HCT116 (cell line): ENCODE measurements around the gene INKA2. TPM values are rescaled to one million over a fixed set of nuclear protein-coding genes. Genes with fewer than 3 reads are reported as not detected.

ENCODE experiments used
- ATAC-seq: fragments of 200-7000 bp; cut with Tn5 transposase; 2 replicates; pipeline ENCODE4 v1.9.1; 2020; ENCODE audit warnings: mild to moderate bottlenecking, moderate library complexity
- BruUV-seq: library from RNA; stranded (reverse); fragments of 400-500 nt; replicated peaks from 2 replicates; lab custom pipeline; 2021; lab: Mats Ljungman, UMichigan
- CTCF ChIA-PET: fragments of 300-600 bp; sonication (Branson Sonifier 250); formaldehyde crosslinking; loops from one replicate; lab custom pipeline; 2021; ENCODE audit warnings: antibody characterized with exemption; lab: Charles Lee
- POLR2A ChIA-PET: fragments of 300-600, 350-600 bp; sonication (Branson Sonifier 250); formaldehyde crosslinking; loops from one replicate; lab custom pipeline; 2021; ENCODE audit warnings: antibody characterized with exemption; lab: Charles Lee
- RAD21 ChIA-PET, 2 experiments: fragments of 300-600 bp; sonication (Branson Sonifier 250); formaldehyde crosslinking; loops; one replicate each; lab custom pipeline; 2023; ENCODE audit warnings: low total read pairs in 2 of 2; ENCODE audit not compliant: uncharacterized antibody in 2 of 2, unreplicated experiment in 2 of 2, low non-redundant PET in 1 of 2; lab: Charles Lee
- DNase-seq: peaks from one replicate; pipeline ENCODE4 v3.0.0-alpha.2; 2010; ENCODE audit warnings: low read depth, low spot score
- H2AFZ ChIP-seq: fragments of 200-600 bp; shearing (Covaris generic), sonication (generic); 2 replicates; pipeline ENCODE4 v1.6.1; 2017; ENCODE audit warnings: low read depth, mixed run types, mixed read lengths, antibody characterized with exemption, low read length; ENCODE audit not compliant: poor library complexity, severe bottlenecking
- H3K27ac ChIP-seq: 2 replicates; pipeline ENCODE4 v1.5.1; 2012; ENCODE audit warnings: low read depth, low read length
- H3K27me3 ChIP-seq: fragments of 200-600 bp; sonication (generic); 2 replicates; pipeline ENCODE4 v1.6.1; 2016; ENCODE audit warnings: mixed run types, low read length, mixed read lengths; ENCODE audit not compliant: insufficient read depth
- H3K36me3 ChIP-seq, 2 experiments: fragments of 200-500 bp in 1 of 2; fragments of 200-600 bp in 1 of 2; sonication (Bioruptor generic) in 1 of 2; sonication (generic) in 1 of 2; 2 replicates each; pipeline versions ENCODE4 v1.5.1 to v1.6.1; 2014 to 2016; ENCODE audit warnings: low read length in 2 of 2, inconsistent platforms in 1 of 2, mixed read lengths in 1 of 2, mixed run types in 1 of 2; ENCODE audit not compliant: insufficient read depth in 2 of 2, control insufficient read depth in 1 of 2
- H3K4me1 ChIP-seq, 2 experiments: fragments of 200-600 bp in 1 of 2; sonication (generic) in 1 of 2; 2 replicates each; pipeline versions ENCODE4 v1.5.1 to v1.6.1; 2012 to 2017; ENCODE audit warnings: low read length in 2 of 2, inconsistent platforms in 1 of 2, mild to moderate bottlenecking in 1 of 2, mixed read lengths in 1 of 2, mixed run types in 1 of 2, moderate library complexity in 1 of 2; ENCODE audit not compliant: insufficient read depth in 2 of 2, control insufficient read depth in 1 of 2
- H3K4me2 ChIP-seq: fragments of 200-600 bp; sonication (generic); 2 replicates; pipeline ENCODE4 v1.6.1; 2017; ENCODE audit warnings: mixed run types, low read length, mixed read lengths
- H3K4me3 ChIP-seq, 2 experiments: fragments of 200-600 bp in 1 of 2; sonication (generic) in 1 of 2; replicated peaks in 1 of 2; 2 replicates each; pipeline ENCODE4 v1.5.1; 2011 to 2016; ENCODE audit warnings: low read length in 2 of 2, control low read depth in 1 of 2, low read depth in 1 of 2, mild to moderate bottlenecking in 1 of 2, mixed read lengths in 1 of 2, mixed run types in 1 of 2
- H3K79me2 ChIP-seq: fragments of 200-600 bp; sonication (generic); 2 replicates; pipeline ENCODE4 v1.6.1; 2017; ENCODE audit warnings: mild to moderate bottlenecking, mixed run types, low read length, moderate library complexity, mixed read lengths; ENCODE audit not compliant: insufficient read depth
- H3K9ac ChIP-seq: fragments of 200-600 bp; sonication (generic); 2 replicates; pipeline ENCODE4 v1.6.1; 2016; ENCODE audit warnings: low read length, mixed read lengths
- H3K9me2 ChIP-seq: fragments of 200-600 bp; sonication (generic), shearing (Covaris generic); 2 replicates; pipeline ENCODE4 v1.6.1; 2017; ENCODE audit warnings: mixed run types, mild to moderate bottlenecking, moderate library complexity; ENCODE audit not compliant: insufficient read depth
- H3K9me3 ChIP-seq, 2 experiments: fragments of 200-500 bp in 1 of 2; fragments of 200-600 bp in 1 of 2; sonication (Bioruptor generic) in 1 of 2; sonication (generic) in 1 of 2; 2 replicates each; pipeline ENCODE4 v1.6.1; 2014 to 2017; ENCODE audit warnings: low read length in 2 of 2, mixed read lengths in 2 of 2, inconsistent platforms in 1 of 2, low read depth in 1 of 2, mild to moderate bottlenecking in 1 of 2, mixed run types in 1 of 2, moderate library complexity in 1 of 2; ENCODE audit not compliant: control insufficient read depth in 1 of 2, insufficient read depth in 1 of 2
- H4K20me1 ChIP-seq: fragments of 200-600 bp; sonication (generic), shearing (Covaris generic); 2 replicates; pipeline ENCODE4 v1.6.1; 2017; ENCODE audit warnings: mixed run types, mild to moderate bottlenecking, moderate library complexity; ENCODE audit not compliant: insufficient read depth
- ATF3 ChIP-seq: IDR thresholded peaks from 2 replicates; pipeline ENCODE4 v1.6.1; 2012
- CEBPB ChIP-seq: IDR thresholded peaks from 2 replicates; pipeline ENCODE4 v1.6.1; 2012; ENCODE audit warnings: low read depth
- EGR1 ChIP-seq: IDR thresholded peaks from 2 replicates; pipeline ENCODE4 v1.6.1; 2012; ENCODE audit warnings: low read depth
- FOSL1 ChIP-seq: IDR thresholded peaks from 2 replicates; pipeline ENCODE4 v1.6.1; 2012; ENCODE audit warnings: low read depth
- POLR2A ChIP-seq: IDR thresholded peaks from 2 replicates; pipeline ENCODE4 v1.7.0; 2011; ENCODE audit warnings: borderline replicate concordance; ENCODE audit not compliant: insufficient read depth, insufficient read length; ENCODE audit errors: extremely low read depth
- POLR2AphosphoS5 ChIP-seq: IDR thresholded peaks from 2 replicates; pipeline ENCODE4 v1.6.1; 2011; ENCODE audit warnings: mild to moderate bottlenecking, low read depth, low read length, moderate library complexity
- RAD21 ChIP-seq: IDR thresholded peaks from 2 replicates; pipeline ENCODE4 v1.6.1; 2012; ENCODE audit warnings: low read depth, mild to moderate bottlenecking
- SIN3A ChIP-seq: IDR thresholded peaks from 2 replicates; pipeline ENCODE4 v1.6.1; 2012; ENCODE audit warnings: low read depth
- TCF7L2 ChIP-seq: IDR thresholded peaks from 2 replicates; pipeline ENCODE4 v1.7.0; 2011; ENCODE audit warnings: borderline replicate concordance, inconsistent platforms; ENCODE audit not compliant: insufficient read depth, insufficient read length; ENCODE audit errors: extremely low read depth
- ZFX ChIP-seq: fragments of 450-650 bp; IDR thresholded peaks from 2 replicates; pipeline ENCODE4 v1.6.1; 2017
- ZNF274 ChIP-seq: fragments of 200-500 bp; sonication (Bioruptor generic); IDR thresholded peaks from 2 replicates; pipeline ENCODE4 v1.6.1; 2014; ENCODE audit warnings: mild to moderate bottlenecking, low read depth, low read length, inconsistent platforms
- intact Hi-C: fragments of 100-400 bp; cut with micrococcal nuclease; formaldehyde crosslinking; loops from 2 replicates; pipeline ENCODE4 v1.10.0; 2022
- total RNA-seq: library from RNA; stranded (reverse); gene quantifications from one replicate; pipeline ENCODE4 v1.2.1, GENCODE V29; 2021; ENCODE audit not compliant: unreplicated experiment
- TF ChIP-seq, protein P1 (sequence below): IDR thresholded peaks from 2 replicates; pipeline ENCODE4 v1.6.1; 2012; ENCODE audit warnings: low read depth
- TF ChIP-seq, protein P2 (sequence below): IDR thresholded peaks from 2 replicates; pipeline ENCODE4 v1.6.1; 2011; ENCODE audit warnings: mild to moderate bottlenecking, low read length, moderate library complexity; ENCODE audit not compliant: insufficient replicate concordance; ENCODE audit errors: extremely low read depth

INKA2 gene
- total RNA-seq, 1 experiment from 2014 or later, result 4.0 TPM

DNA sequence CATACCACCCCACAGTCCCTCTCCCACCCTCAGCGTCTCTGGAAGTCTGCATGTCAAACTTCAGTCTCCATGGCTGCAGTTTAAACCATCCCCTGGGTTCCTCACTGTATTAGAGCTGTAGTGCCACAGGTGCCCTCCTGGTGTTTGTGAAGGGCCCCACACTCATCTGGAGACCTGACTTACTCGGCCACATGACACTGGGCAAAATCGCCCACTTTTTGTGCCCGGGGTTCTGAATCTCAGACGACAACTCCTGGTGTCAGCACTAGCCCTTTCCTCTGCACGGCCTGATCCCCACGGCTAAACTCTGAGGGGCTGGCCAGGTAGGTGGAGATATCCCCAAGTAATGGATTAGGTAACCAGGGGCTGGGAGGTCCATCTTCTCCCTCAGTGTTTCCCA is 6.5 kb downstream of the INKA2 start:
- no peaks in the 10 kb centered on the region for H4K20me1 ChIP-seq
- no peaks in the 10 kb centered on the region for H3K9me3 ChIP-seq
- no peaks in the 10 kb centered on the region for H3K27me3 ChIP-seq
- no peaks in the 10 kb centered on the region for H3K9me2 ChIP-seq
- peaks cover 4 to 5% of the 10 kb centered on the region in 2 experiments; a peak in 3 of 4 replicates for H3K4me1 ChIP-seq
- no peak overlapping the region for H2AFZ ChIP-seq
- RAD21 ChIA-PET, result no interaction called here
- no TSS peak for BruUV-seq
- intact Hi-C loops, result no loop called here
- ATAC-seq (no peak; the same call in 1 of the 2 replicates), DNase-seq (no peak)
- H3K4me3 ChIP-seq, result no peak overlapping the region
- no peaks in the 10 kb centered on the region for H3K79me2 ChIP-seq
- no peaks in the 10 kb centered on the region for H3K36me3 ChIP-seq
- no peak overlapping the region for H3K27ac ChIP-seq
- CTCF ChIA-PET, result no interaction called here
- no peak overlapping the region for H3K4me2 ChIP-seq
- TF ChIP-seq CEBPB, result no peak
- TF ChIP-seq, protein P1, sequence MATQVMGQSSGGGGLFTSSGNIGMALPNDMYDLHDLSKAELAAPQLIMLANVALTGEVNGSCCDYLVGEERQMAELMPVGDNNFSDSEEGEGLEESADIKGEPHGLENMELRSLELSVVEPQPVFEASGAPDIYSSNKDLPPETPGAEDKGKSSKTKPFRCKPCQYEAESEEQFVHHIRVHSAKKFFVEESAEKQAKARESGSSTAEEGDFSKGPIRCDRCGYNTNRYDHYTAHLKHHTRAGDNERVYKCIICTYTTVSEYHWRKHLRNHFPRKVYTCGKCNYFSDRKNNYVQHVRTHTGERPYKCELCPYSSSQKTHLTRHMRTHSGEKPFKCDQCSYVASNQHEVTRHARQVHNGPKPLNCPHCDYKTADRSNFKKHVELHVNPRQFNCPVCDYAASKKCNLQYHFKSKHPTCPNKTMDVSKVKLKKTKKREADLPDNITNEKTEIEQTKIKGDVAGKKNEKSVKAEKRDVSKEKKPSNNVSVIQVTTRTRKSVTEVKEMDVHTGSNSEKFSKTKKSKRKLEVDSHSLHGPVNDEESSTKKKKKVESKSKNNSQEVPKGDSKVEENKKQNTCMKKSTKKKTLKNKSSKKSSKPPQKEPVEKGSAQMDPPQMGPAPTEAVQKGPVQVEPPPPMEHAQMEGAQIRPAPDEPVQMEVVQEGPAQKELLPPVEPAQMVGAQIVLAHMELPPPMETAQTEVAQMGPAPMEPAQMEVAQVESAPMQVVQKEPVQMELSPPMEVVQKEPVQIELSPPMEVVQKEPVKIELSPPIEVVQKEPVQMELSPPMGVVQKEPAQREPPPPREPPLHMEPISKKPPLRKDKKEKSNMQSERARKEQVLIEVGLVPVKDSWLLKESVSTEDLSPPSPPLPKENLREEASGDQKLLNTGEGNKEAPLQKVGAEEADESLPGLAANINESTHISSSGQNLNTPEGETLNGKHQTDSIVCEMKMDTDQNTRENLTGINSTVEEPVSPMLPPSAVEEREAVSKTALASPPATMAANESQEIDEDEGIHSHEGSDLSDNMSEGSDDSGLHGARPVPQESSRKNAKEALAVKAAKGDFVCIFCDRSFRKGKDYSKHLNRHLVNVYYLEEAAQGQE, result no peak
- TF ChIP-seq FOSL1, result no peak
- TF ChIP-seq, protein P2, sequence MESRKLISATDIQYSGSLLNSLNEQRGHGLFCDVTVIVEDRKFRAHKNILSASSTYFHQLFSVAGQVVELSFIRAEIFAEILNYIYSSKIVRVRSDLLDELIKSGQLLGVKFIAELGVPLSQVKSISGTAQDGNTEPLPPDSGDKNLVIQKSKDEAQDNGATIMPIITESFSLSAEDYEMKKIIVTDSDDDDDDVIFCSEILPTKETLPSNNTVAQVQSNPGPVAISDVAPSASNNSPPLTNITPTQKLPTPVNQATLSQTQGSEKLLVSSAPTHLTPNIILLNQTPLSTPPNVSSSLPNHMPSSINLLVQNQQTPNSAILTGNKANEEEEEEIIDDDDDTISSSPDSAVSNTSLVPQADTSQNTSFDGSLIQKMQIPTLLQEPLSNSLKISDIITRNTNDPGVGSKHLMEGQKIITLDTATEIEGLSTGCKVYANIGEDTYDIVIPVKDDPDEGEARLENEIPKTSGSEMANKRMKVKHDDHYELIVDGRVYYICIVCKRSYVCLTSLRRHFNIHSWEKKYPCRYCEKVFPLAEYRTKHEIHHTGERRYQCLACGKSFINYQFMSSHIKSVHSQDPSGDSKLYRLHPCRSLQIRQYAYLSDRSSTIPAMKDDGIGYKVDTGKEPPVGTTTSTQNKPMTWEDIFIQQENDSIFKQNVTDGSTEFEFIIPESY, result no peak
- TF ChIP-seq ZFX, result no peak
- TF ChIP-seq RAD21, result no peak
- no peak for TF ChIP-seq POLR2A
- no peak for TF ChIP-seq SIN3A
- no peak for TF ChIP-seq POLR2AphosphoS5
- TF ChIP-seq EGR1, result no peak
- no peak for TF ChIP-seq ATF3
- no peak for TF ChIP-seq TCF7L2
- no peak for TF ChIP-seq ZNF274
- POLR2A ChIA-PET, result no interaction called here
- H3K9ac ChIP-seq, result no peak overlapping the region
